Right lobe of liver (tissue), 6 donors: Measurements from ENCODE around the gene ZNF598. TPM values are rescaled to one million over a fixed set of nuclear protein-coding genes. Genes with fewer than 3 reads are reported as not detected.

Source experiments
- ATAC-seq, 4 donors: fragments of 200-7000 bp; cut with Tn5 transposase; one replicate each; pipeline ENCODE4 v1.9.1; 2020; ENCODE audit warnings: mild to moderate bottlenecking in 4 of 4, moderate library complexity in 4 of 4
- DNase-seq, 3 donors: peaks; one replicate each; pipeline ENCODE4 v3.0.0-alpha.2; 2020
- H3K27ac ChIP-seq, 3 donors: fragments of 200-600 bp; one replicate each; pipeline ENCODE4 v1.8.0; 2022
- H3K27me3 ChIP-seq, 2 donors: fragments of 200-600 bp; one replicate each; pipeline ENCODE4 v1.8.0; 2022
- H3K36me3 ChIP-seq, 4 donors: fragments of 200-600 bp; sonication (generic) in 1 of 4; one replicate each; pipeline versions ENCODE4 v1.5.1 to v1.8.0; 2017 to 2022; ENCODE audit warnings: control low read depth in 1 of 4
- H3K4me1 ChIP-seq, 4 donors: fragments of 200-600 bp; sonication (generic) in 1 of 4; one replicate each; pipeline versions ENCODE4 v1.5.1 to v1.8.0; 2017 to 2022; ENCODE audit warnings: control low read depth in 1 of 4
- H3K4me3 ChIP-seq, 3 donors: fragments of 200-600 bp; one replicate each; pipeline ENCODE4 v1.8.0; 2022
- H3K9me3 ChIP-seq, 4 donors: fragments of 200-600 bp; sonication (generic) in 1 of 4; one replicate each; pipeline versions ENCODE4 v1.5.1 to v1.8.0; 2017 to 2022; ENCODE audit warnings: control low read depth in 1 of 4
- POLR2A ChIP-seq: fragments of 450-650 bp; IDR thresholded peaks from one replicate; pipeline ENCODE4 v1.6.1; 2017; ENCODE audit warnings: antibody characterized with exemption, mild to moderate bottlenecking
- WGBS: methylation state at CpG from one replicate; pipeline ENCODE4 v1.1.6; 2018; ENCODE audit warnings: low coverage, low lambda C conversion rate; ENCODE audit not compliant: insufficient coverage; ENCODE audit errors: missing lambda C conversion rate; 5-methylcytosine and 5-hydroxymethylcytosine counted together
- intact Hi-C, 2 donors: fragments of 100-400 bp; cut with DNase I; formaldehyde crosslinking; loops; one replicate each; pipeline versions ENCODE4 v1.11.2 to v1.14.1; 2022
- total RNA-seq, 6 experiments: library from RNA; depleted of rRNA in 2 of 6; stranded (reverse); fragments of >200 nt in 2 of 6; fragmentation: NEBNext Ultra II Directional in 3 of 6; extraction: Animal tissue kit (Norgen Biotek cat#: 25700) in 3 of 6; gene quantifications; one replicate each; pipeline versions ENCODE4 v1.1.0 to v1.2.4, GENCODE V29; 2016 to 2023
- TF ChIP-seq, protein P1 (sequence below), 4 donors: fragments of 200-600 bp in 3 of 4; fragments of 450-650 bp in 1 of 4; IDR thresholded peaks; one replicate each; pipeline versions ENCODE4 v1.5.1 to v1.8.0; 2016 to 2022; ENCODE audit warnings: antibody characterized with exemption in 4 of 4, mild to moderate bottlenecking in 2 of 4
- donor health status: DM: no; HTN: yes; CAD: no.
- donor health status: DM: no; HTN: no; CAD: no.
- donor health status: DM: no; HTN: no; CAD: no.
- donor health status: DM: no; HTN: yes; CAD: no.
- donor health status: DM: no; HTN: yes; CAD: no.

The ZNF598 gene
- total RNA-seq, 6 experiments from 2014 or later, result 21.6 to 46.4 (median 25.0) TPM

DNA sequence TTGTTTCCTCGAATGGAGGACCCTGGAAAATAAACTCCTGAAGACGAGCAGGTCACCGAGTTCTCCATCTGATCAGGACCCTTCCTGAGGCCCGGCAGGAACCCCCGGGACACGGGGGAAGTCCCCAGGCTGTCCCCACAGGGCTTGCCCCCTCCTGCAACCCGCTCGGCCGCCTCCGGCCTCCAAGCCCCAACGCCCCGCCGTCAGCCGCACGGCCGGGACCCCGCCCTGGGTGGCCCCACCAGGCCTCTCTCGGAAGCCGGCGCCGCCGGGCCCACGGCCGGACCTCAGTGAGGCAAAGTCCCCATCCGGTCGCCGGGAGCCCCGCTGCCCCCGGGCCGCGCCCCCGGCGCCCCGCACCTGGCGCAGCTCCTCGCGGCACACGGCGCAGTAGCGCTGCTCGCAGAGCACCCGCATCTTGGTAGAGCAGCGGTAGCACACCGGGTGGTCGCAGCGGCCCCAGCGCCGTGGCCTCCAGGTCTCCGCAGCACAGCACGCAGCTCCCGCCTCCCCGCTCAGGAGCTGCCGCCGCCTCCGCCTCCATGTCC is 383 bp downstream of the ZNF598 start:
- Histone ChIP-seq H3K36me3 (no peaks in the 10 kb centered on the region), H3K4me1 (peaks cover 0 to 28% (median 15%) of the 10 kb centered on the region in 4 donors), H3K4me3 (peak overlapping the region; percentile 95 to 99 (median 95)), H3K27ac (peak overlapping the region; percentile 53 to 86 (median 80)), H3K9me3 (no peaks in the 10 kb centered on the region), H3K27me3 (no peaks in the 10 kb centered on the region)
- WGBS, result 0% methylated on average over 1 of the region's 55 CpGs
- ATAC-seq (peak in 2 of 4 donors; percentile 2 to 13), DNase-seq (peak in 2 of 3 donors; percentile 52 to 61)
- TF ChIP-seq POLR2A, result no peak
- TF ChIP-seq, protein P1, sequence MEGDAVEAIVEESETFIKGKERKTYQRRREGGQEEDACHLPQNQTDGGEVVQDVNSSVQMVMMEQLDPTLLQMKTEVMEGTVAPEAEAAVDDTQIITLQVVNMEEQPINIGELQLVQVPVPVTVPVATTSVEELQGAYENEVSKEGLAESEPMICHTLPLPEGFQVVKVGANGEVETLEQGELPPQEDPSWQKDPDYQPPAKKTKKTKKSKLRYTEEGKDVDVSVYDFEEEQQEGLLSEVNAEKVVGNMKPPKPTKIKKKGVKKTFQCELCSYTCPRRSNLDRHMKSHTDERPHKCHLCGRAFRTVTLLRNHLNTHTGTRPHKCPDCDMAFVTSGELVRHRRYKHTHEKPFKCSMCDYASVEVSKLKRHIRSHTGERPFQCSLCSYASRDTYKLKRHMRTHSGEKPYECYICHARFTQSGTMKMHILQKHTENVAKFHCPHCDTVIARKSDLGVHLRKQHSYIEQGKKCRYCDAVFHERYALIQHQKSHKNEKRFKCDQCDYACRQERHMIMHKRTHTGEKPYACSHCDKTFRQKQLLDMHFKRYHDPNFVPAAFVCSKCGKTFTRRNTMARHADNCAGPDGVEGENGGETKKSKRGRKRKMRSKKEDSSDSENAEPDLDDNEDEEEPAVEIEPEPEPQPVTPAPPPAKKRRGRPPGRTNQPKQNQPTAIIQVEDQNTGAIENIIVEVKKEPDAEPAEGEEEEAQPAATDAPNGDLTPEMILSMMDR (IDR thresholded peaks at IDR 0.05), result no peak
- intact Hi-C loops, result no loop called here

DNA sequence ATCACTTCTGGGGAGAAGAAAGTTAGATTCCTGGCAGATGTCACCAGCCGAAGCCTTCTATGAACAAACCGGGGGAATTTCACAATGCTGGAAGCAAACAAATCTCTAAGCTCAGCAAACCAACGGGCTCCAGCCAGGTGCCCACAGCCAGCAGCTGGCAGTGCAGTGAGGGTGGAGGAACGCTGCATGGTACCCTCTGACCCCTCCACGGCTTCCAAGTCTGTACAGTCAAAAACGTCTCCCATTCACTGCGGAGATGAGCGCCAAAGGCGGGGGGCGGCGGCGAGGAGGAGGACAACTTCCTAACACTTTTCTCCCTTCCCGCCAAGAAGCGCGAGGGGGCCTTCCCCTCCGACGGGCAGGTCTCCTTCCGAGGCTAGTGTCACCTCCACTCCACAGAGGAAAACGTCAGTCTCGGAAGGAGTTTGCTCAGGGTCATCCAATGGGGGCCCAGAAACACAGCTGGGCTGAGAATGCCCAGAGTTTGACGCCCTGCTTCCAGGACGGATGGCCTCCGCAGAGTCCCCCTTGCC is 924 bp downstream of the ZNF598 start:
- H3K4me3 ChIP-seq, result peak overlapping the region; percentile 95 to 99 (median 95)
- no peaks in the 10 kb centered on the region for H3K36me3 ChIP-seq
- intact Hi-C loops, result no loop called here
- ATAC-seq (peak; percentile 62 to 79 (median 77)), DNase-seq (peak; percentile 72 to 91 (median 90))
- peaks cover 0 to 34% (median 17%) of the 10 kb centered on the region in 4 donors for H3K4me1 ChIP-seq
- 0% methylated on average over 11 of the region's 23 CpGs for WGBS
- H3K27me3 ChIP-seq, result no peaks in the 10 kb centered on the region
- H3K9me3 ChIP-seq, result no peaks in the 10 kb centered on the region
- TF ChIP-seq, protein P1 (IDR thresholded peaks at IDR 0.05), result no peak
- TF ChIP-seq POLR2A, result peak; percentile 57
- peak overlapping the region; percentile 53 to 86 (median 80) for H3K27ac ChIP-seq

DNA sequence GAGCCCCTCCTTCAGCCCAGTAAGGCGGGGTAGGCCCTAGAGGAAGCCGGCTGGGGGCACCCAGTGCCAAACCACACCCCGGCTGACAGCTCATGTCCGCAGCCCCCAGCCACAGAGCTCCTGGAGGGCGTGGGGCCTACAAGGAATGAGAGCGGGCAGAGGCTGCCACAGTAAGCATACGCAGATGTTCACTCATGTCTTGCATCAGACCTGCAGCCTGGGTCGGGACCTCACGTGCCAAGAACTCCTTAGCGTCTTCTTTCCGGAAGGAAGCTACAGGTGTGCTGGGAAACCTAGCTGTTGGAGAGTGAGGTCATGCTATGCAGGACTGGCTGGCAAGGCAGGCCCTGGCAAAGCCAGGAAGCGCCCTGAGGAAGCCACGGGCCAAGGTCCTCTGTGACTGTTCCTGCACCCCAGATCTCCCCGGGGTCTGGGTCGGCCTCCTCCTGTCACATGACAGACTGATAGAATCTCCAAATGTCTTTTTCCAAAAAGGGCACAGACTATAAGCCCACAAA is 1.6 kb downstream of the ZNF598 start:
- Histone ChIP-seq H3K4me1 (peaks cover 0 to 36% (median 17%) of the 10 kb centered on the region in 4 donors), H3K27ac (peak overlapping the region in 2 of 3 donors; percentile 17 to 86), H3K9me3 (no peaks in the 10 kb centered on the region), H3K4me3 (peak overlapping the region in 2 of 3 donors; percentile 95 to 99), H3K27me3 (no peaks in the 10 kb centered on the region), H3K36me3 (peaks cover 0 to 5% (median 1%) of the 10 kb centered on the region in 4 donors)
- DNase-seq (no peak), ATAC-seq (peak in 1 of 4 donors; percentile 10)
- WGBS, result 3% methylated on average over 7 of the region's 15 CpGs
- intact Hi-C loops, result no loop called here
- TF ChIP-seq, protein P1 (IDR thresholded peaks at IDR 0.05), result no peak
- no peak for TF ChIP-seq POLR2A

DNA sequence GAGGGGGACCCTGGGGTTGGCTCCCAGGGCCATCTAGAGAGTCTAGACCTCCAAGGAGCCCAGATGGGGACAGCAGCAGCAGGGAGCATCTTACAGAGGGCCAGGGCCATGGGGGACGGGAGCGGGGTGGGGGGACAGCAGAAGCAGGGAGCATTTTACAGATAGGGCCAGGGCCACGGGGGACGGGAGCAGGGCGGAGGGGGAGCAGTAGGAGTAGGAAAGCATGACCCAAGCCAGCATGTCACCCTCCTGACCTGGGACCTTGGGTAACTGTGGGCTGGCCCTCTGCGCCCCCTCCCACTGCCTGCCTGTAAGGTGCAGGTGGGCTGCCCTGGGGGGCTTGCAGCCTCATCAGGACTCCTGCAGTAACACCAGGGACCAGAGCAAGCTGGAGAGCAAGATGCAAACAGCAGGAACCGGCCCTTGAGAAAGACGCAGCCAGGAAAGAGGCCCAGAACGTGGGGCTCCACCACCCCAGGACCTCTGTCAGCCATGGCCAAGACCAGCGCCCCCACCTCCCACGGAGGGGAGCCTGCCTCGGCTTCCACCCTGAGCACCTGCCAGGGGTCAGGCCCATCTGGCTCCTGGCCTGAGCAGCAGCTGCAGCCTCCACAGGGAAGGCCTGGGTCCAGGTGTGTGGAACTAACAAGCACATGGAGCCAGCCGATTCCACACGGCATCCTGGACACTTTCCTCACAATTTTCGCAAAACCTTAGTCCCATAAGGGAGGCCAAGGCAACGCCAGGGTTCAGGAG is 2.4 kb downstream of the ZNF598 start:
- Histone ChIP-seq H3K27me3 (no peaks in the 10 kb centered on the region), H3K27ac (no peak overlapping the region), H3K9me3 (no peaks in the 10 kb centered on the region), H3K4me1 (peaks cover 0 to 36% (median 17%) of the 10 kb centered on the region in 4 donors), H3K36me3 (peaks cover 0 to 13% (median 5%) of the 10 kb centered on the region in 4 donors), H3K4me3 (no peak overlapping the region)
- TF ChIP-seq POLR2A, result no peak
- TF ChIP-seq, protein P1 (IDR thresholded peaks at IDR 0.05), result no peak
- intact Hi-C loops, result no loop called here
- ATAC-seq (no peak), DNase-seq (no peak)
- WGBS, result 63% methylated on average over 8 of the region's 16 CpGs
